GM21526 (cell line): ENCODE results near the gene ADCY6.

Source experiments
- ATAC-seq: cut with Tn5 transposase; IDR thresholded peaks from one replicate; pipeline ENCODE4 v1.9.1; 2021; ENCODE audit warnings: moderate library complexity; ENCODE audit not compliant: unreplicated experiment, low FRiP score

The ADCY6 gene

GRCh38 chr12:48816143-48816854, 27.4 kb upstream of the ADCY6 start:
- ATAC-seq, result no peak

GRCh38 chr12:48815126-48816110, 26.5 kb upstream of the ADCY6 start:
- ATAC-seq, result no peak

- ATAC-seq, result peak; percentile 59
Measured at GRCh38 chr12:48814262-48815125, 25.6 kb upstream of the ADCY6 start.

GRCh38 chr12:48813465-48814261, 24.8 kb upstream of the ADCY6 start:
- no peak for ATAC-seq

GRCh38 chr12:48812389-48812788, 23.5 kb upstream of the ADCY6 start:
- ATAC-seq, result no peak

- ATAC-seq, result no peak
Measured at GRCh38 chr12:48811437-48812090, 22.7 kb upstream of the ADCY6 start.

GRCh38 chr12:48810903-48811431, 22.1 kb upstream of the ADCY6 start:
- no peak for ATAC-seq

GRCh38 chr12:48807981-48808380, 19.1 kb upstream of the ADCY6 start:
- no peak for ATAC-seq

- ATAC-seq, result no peak
Measured at GRCh38 chr12:48803675-48804074, 14.8 kb upstream of the ADCY6 start.

- ATAC-seq, result no peak
Measured at GRCh38 chr12:48800971-48801370, 12.1 kb upstream of the ADCY6 start.

- no peak for ATAC-seq
Measured at GRCh38 chr12:48800457-48800856, 11.6 kb upstream of the ADCY6 start.

GRCh38 chr12:48796976-48797375, 8.1 kb upstream of the ADCY6 start:
- ATAC-seq, result no peak

- ATAC-seq, result no peak
Measured at GRCh38 chr12:48795550-48796455, 6.9 kb upstream of the ADCY6 start.

- no peak for ATAC-seq
Measured at GRCh38 chr12:48794870-48795269, 6.0 kb upstream of the ADCY6 start.

GRCh38 chr12:48793696-48794095, 4.8 kb upstream of the ADCY6 start:
- ATAC-seq, result no peak

- ATAC-seq, result no peak
Measured at GRCh38 chr12:48789858-48790326, 1.0 kb upstream of the ADCY6 start.

- ATAC-seq, result no peak
Measured at GRCh38 chr12:48788524-48788853, 400 bp downstream of the ADCY6 start.
